HG03432 (cell line): ENCODE data around the gene COL6A3.
"Not testable (repeated sequence)": the region's sequence is repeated elsewhere in the genome, so short reads cannot be mapped to it uniquely, and the experiment has no call there.

Experiments used
- ATAC-seq: cut with Tn5 transposase; IDR thresholded peaks from one replicate; pipeline ENCODE4 v1.9.1; 2021; ENCODE audit warnings: mild to moderate bottlenecking, moderate library complexity; ENCODE audit not compliant: unreplicated experiment

COL6A3 gene

GRCh38 chr2:237320801-237321560, 93.0 kb downstream of the COL6A3 start:
- no peak for ATAC-seq

DNA sequence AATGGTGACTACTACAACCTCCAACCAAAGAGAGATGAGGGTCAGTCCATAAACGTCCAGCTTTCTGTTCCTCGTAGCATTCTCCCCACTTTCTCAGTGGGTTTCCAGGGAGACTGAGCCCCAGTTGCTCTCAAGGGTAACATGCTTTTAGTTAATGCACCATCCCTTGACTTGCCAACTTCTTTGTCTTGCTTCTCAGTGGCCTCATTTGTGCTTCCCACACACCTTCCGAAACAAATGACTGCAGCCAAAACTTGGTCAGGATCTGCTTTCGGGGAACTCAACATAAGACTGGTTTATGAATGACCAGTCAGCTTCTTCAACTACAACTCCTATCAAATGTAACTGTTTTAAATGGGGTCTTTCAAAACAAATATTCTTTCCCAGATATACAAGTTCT, 94.1 kb downstream of the COL6A3 start:
- ATAC-seq = no peak

DNA sequence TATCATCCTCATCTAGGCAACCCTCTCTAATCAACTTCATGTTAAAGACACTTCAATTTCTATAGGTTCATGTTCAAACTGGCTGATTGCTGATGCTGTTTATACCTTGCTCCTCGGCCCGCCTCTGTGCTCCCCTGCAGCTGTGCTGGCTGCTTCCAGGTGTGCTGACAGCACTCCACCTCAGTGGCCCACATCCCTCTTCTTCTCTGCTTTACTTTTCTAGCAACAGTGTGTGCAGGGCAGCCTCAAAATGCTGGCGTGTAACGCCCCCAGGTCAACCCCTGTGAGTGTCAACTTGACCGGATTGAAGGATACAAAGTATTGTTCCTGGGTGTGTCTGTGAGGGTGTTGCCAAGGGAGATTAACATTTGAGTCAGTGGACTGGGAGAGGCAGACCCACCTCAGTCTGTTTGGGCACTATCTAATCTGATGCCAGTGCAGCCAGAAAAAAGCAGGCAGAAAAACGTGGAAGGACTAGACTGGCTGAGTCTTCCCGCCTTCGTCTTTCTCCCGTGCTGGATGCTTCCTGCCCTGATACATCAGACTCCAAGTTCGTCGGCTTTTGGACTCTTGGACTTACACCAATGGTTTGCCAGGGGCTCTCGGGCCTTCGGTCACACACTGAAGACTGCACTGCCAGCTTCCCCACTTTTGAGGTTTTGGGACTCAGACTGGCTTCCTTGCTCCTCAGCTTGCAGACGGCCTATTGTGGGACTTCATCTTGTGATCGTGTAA, 94.7 kb downstream of the COL6A3 start:
- no peak for ATAC-seq

DNA sequence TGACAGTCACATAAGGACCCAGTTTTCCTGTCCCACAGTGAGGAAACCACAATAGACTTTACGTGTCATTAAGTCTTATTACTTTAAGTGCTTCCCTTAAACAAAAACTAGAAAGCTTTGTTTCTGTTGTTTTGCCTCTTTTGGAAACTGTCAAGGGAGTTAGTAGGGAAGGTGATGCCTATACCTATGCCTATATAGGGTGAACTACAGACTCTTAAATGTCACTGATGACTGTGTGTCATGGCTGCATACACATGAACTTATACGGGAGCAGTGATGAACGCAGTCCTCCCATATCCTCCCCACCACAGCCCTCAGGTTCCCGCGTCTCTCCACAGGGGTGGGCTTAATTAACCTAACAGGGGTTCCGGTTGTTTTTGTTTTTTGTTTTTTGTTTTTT, 97.6 kb downstream of the COL6A3 start:
- ATAC-seq = no peak

GRCh38 chr2:237315829-237316225, 98.1 kb downstream of the COL6A3 start:
- no peak for ATAC-seq

- no peak for ATAC-seq
Measured at GRCh38 chr2:237315170-237315828, 98.7 kb downstream of the COL6A3 start.

- ATAC-seq = no peak
Measured at GRCh38 chr2:237314681-237315080, 99.3 kb downstream of the COL6A3 start.

DNA sequence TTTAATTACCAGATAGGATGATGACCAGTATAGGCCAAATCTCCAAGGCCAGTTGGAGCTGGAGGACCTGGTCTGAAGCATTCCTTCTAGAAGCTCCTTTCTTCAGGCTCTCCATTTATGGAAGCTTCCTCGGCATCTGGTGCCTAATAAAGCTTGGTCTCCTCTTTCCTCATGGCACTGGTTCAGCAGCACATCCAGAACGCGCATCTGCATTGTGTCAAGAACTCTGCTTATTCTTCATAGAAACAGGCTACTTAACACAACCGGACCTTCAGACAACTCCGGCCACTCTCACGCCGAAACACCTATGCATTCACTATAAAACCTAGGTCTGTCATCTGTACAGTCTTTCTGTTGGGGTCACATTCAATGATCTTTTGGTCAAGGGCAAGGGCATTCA, 99.8 kb downstream of the COL6A3 start:
- no peak for ATAC-seq

- no peak for ATAC-seq
Measured at GRCh38 chr2:237312021-237312755, 101.8 kb downstream of the COL6A3 start.

GRCh38 chr2:237310515-237311114, 103.3 kb downstream of the COL6A3 start:
- ATAC-seq = no peak

DNA sequence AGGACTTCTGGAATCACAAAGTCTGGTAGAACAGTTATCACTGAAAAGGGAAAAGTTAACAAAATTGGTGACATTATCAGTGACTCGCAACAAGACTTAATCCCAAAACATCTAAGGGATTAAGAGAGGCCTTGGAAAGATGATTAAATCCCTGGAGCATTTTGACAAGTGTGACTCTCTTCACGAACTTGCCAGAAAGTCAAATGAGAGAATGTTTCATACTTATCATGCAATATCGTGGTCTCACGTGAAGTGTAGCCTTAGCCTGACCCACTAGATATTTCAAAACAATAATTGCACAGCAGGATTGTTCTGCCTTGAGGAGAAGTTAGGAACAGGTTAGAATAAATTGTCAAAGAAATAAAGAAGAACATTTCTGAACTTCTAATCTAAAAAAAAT, 104.5 kb downstream of the COL6A3 start:
- no peak for ATAC-seq

- no peak for ATAC-seq
Measured at GRCh38 chr2:237309011-237309410, 105.0 kb downstream of the COL6A3 start.

DNA sequence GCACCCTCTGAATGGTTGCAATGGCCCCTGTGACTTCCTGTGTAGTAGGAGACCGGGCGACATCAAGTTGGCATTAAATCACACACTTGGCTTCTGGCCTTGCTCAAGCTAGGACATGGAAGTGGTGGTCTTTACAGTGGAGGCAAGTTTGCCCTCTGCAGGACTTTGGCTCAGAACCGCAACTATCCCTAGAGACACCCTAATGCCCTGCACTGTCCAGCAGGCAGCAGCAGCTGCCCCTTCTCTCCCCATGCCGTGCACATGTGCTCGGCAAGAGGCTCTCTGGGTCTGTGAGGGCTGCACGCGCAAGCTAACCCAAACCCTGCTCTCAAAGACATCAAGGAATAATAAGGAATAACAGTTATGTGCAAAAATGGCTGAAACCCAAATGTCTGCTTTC, 106.5 kb downstream of the COL6A3 start:
- ATAC-seq = no peak

- ATAC-seq = no peak
Measured at GRCh38 chr2:237306787-237307170, 107.2 kb downstream of the COL6A3 start.

DNA sequence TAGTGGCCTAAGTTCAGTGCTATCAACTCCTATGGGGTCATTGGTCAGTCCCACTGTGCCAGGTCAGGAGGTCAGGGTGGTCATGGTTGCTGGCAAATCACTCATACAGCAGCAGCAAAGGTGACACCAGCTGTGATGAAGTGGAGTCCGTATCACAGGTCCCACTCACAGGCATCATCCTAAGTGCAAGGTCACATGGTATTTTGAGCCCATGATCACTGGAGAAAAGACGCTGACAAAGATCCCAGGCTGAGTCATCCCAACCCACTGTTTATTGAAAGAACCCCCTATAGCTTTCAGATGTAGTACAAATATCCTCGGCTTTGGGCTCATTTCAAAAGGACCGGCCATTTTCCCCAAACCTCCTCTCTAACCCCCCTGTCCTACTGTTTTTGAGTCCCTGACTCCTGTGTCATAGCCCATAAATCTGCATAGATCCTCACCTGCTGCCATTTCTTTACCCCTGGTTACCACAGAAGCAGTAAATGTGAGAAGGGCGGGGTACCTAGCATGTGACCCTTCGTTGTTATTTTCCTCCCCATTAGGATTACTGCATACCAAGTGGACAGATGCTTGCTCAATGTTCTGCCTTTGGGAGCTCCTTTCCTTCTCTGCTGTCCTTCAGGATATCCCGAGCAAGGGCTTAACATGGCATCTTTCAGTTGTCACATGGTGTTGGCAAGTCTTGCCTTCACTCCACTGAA, 107.7 kb downstream of the COL6A3 start:
- ATAC-seq = no peak

DNA sequence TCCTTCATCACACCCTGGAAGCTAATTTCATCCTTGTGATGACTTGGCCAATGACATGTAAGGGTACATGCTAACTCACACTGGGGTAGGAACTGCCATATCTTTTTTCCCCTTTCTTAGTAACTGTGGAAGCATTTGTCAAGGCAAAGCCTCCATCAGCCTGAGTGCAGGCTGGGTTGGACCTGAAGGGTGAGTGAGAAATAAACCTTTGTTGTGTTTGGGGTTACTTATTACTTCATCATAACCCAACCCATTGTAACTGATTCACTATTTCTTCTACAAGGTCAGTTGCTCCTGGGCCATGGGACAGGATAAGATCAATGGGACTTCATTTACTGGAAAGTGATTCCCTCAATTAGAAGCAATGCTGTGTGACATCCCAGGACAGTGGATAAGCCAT, 108.4 kb downstream of the COL6A3 start:
- no peak for ATAC-seq

GRCh38 chr2:237304763-237305514, 109.0 kb downstream of the COL6A3 start:
- ATAC-seq = no peak

DNA sequence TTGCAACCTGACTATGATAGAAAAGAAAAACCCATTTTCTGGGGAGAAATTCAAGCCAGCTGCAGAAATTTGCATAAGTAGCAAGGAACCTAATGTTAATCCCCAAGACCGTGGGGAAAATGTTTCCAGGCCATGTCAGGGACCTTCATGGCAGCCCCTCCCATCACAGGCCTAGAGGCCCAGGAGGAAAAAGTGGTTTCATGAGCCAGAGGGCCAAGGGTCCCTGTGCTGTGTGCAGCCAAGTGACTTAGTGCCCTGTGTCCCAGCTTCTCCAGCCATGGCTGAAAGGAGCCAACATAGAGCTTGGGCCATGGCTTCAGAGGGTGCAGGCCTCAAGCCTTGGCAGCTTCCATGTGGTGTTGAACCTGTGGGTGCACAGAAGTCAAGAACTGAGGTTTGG, 110.7 kb downstream of the COL6A3 start:
- ATAC-seq = not testable (repeated sequence)

DNA sequence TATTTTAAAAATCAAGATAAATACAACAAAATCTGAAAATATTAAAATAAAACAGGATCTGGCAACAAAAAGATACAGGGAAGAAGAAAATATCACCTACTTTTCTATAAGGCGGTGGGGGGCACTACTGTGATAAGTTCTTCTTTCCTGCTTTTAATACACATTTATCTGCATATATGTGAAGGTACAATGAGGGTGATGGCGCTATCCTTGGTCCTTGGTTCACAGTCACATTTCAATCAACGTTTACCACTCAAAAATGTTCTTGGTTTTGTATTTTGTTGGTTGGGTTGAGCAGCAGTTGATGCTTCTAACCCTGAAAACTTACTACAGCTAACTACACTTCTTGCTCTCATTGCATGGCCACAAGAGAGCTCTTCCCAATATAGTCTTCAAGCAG, 112.4 kb downstream of the COL6A3 start:
- ATAC-seq = no peak

- ATAC-seq = no peak
Measured at GRCh38 chr2:237300739-237301138, 113.2 kb downstream of the COL6A3 start.
